ENCODE results near the gene FAM124B.

DNA sequence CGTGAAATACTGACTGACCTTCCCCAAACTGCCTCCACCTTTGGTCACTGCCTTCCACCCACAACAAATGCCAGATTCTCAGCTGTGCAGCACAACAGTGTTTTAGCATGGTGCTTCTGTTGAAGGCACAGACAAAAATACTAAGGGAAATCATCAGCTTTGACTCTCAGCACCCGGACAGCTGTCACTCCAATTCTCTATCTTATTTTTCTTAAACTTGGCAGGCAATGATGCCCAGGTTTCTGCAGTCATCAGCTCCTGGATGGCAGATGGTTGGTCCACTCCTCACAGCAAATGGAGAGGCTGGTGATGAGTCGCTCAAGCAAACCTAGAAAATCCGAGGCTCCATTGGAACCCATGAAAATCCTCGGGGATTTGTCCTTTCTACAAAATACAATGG lies 2.9 kb upstream of the FAM124B start:
- TF ChIP-seq, protein P1, sequence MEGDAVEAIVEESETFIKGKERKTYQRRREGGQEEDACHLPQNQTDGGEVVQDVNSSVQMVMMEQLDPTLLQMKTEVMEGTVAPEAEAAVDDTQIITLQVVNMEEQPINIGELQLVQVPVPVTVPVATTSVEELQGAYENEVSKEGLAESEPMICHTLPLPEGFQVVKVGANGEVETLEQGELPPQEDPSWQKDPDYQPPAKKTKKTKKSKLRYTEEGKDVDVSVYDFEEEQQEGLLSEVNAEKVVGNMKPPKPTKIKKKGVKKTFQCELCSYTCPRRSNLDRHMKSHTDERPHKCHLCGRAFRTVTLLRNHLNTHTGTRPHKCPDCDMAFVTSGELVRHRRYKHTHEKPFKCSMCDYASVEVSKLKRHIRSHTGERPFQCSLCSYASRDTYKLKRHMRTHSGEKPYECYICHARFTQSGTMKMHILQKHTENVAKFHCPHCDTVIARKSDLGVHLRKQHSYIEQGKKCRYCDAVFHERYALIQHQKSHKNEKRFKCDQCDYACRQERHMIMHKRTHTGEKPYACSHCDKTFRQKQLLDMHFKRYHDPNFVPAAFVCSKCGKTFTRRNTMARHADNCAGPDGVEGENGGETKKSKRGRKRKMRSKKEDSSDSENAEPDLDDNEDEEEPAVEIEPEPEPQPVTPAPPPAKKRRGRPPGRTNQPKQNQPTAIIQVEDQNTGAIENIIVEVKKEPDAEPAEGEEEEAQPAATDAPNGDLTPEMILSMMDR (IDR thresholded peaks at IDR 0.05), result no peak
- TF ChIP-seq POLR2A (IDR thresholded peaks at IDR 0.05), result no peak
- no peak for TF ChIP-seq EP300 (IDR thresholded peaks at IDR 0.05)
